HepG2 (cell line): ENCODE measurements around the gene CD99L2. TPM values are rescaled to one million over a fixed set of nuclear protein-coding genes. Genes with fewer than 3 reads are reported as not detected.

Experiments
- ATAC-seq: fragments of 200-7000 bp; cut with Tn5 transposase; 3 replicates; pipeline ENCODE4 v1.9.1; 2020; ENCODE audit warnings: mild to moderate bottlenecking, moderate library complexity
- BruUV-seq: library from RNA; stranded (reverse); fragments of 400-500 nt; replicated peaks from 2 replicates; lab custom pipeline; 2021; lab: Mats Ljungman, UMichigan
- CTCF ChIA-PET: fragments of 300-600 bp; formaldehyde crosslinking; extraction: SDS; loops from one replicate; lab custom pipeline; 2021; ENCODE audit warnings: low total read pairs, inconsistent platforms, low intra/inter-chr PET ratio; lab: Yijun Ruan, JAX
- POLR2A ChIA-PET: fragments of 350-600 bp; sonication (Branson Sonifier 250); formaldehyde crosslinking; loops from one replicate; lab custom pipeline; 2020; ENCODE audit warnings: antibody characterized with exemption, inconsistent platforms; lab: Yijun Ruan, JAX
- DNase-seq: peaks from one replicate; pipeline ENCODE4 v3.0.0-alpha.2; 2015; ENCODE audit warnings: low spot score
- FAIRE-seq: peaks from 3 replicates; lab custom pipeline; 2011; peaks lifted over from hg19 to GRCh38; lab: Jason Lieb, UNC
- H2AFZ ChIP-seq: one replicate; pipeline ENCODE4 v1.6.1; 2011; ENCODE audit warnings: low read length, inconsistent platforms
- H3K27ac ChIP-seq: fragments of 300-600 bp; 3 replicates; pipeline ENCODE4 v1.8.0; 2011; ENCODE audit warnings: mixed run types, mild to moderate bottlenecking, mixed read lengths, low read length, inconsistent platforms; ENCODE audit not compliant: insufficient read depth; ENCODE audit errors: extremely low read length
- H3K27me3 ChIP-seq, 2 experiments: fragments of 200-600 bp in 1 of 2; 2 replicates in 1 of 2; 3 replicates in 1 of 2; pipeline versions ENCODE4 v1.6.0 to v1.8.0; 2011; ENCODE audit warnings: low read length in 2 of 2, mild to moderate bottlenecking in 2 of 2, moderate library complexity in 2 of 2, inconsistent platforms in 1 of 2; ENCODE audit not compliant: insufficient read depth in 2 of 2, control insufficient read depth in 1 of 2
- H3K36me3 ChIP-seq, 2 experiments: fragments of 200-600 bp in 1 of 2; replicated peaks in 1 of 2; 2 replicates in 1 of 2; 3 replicates in 1 of 2; pipeline versions ENCODE4 v1.5.1 to v1.8.0; 2011; ENCODE audit warnings: low read length in 2 of 2, inconsistent platforms in 1 of 2; ENCODE audit not compliant: insufficient read depth in 2 of 2, control insufficient read depth in 1 of 2
- H3K4me1 ChIP-seq: 2 replicates; pipeline ENCODE4 v1.5.1; 2012; ENCODE audit warnings: low read length, inconsistent platforms; ENCODE audit not compliant: insufficient read depth
- H3K4me2 ChIP-seq: 2 replicates; pipeline ENCODE4 v1.6.0; 2011; ENCODE audit warnings: low read depth, low read length, inconsistent platforms
- H3K4me3 ChIP-seq, 3 experiments: fragments of 200-600 bp in 1 of 3; sonication (generic), shearing (Covaris generic) in 1 of 3; replicated peaks in 1 of 3; 2 replicates each; pipeline ENCODE4 v1.5.1; 2011 to 2016; ENCODE audit warnings: low read length in 3 of 3, inconsistent platforms in 2 of 3, low read depth in 2 of 3, mild to moderate bottlenecking in 2 of 3, control low read depth in 1 of 3, mixed read lengths in 1 of 3; ENCODE audit not compliant: insufficient read depth in 1 of 3
- H3K79me2 ChIP-seq: one replicate; pipeline ENCODE4 v1.6.1; 2011; ENCODE audit warnings: low read length, inconsistent platforms; ENCODE audit not compliant: insufficient read depth
- H3K9ac ChIP-seq: 2 replicates; pipeline ENCODE4 v1.6.0; 2011; ENCODE audit warnings: mild to moderate bottlenecking, low read depth, low read length, inconsistent platforms; ENCODE audit not compliant: insufficient read depth
- H3K9me3 ChIP-seq: 2 replicates; pipeline ENCODE4 v1.5.1; 2012; ENCODE audit warnings: mild to moderate bottlenecking, low read length
- H4K20me1 ChIP-seq: 2 replicates; pipeline ENCODE4 v1.6.0; 2011; ENCODE audit warnings: inconsistent platforms, mild to moderate bottlenecking, low read length, moderate library complexity; ENCODE audit not compliant: insufficient read depth
- MEIS2 ChIP-seq: sonication (generic); formaldehyde crosslinking; IDR thresholded peaks from 2 replicates; pipeline ENCODE4 v1.9.0; 2021; ENCODE audit warnings: mild to moderate bottlenecking, missing genetic modification reagents
- PAX8 ChIP-seq: sonication (generic); formaldehyde crosslinking; IDR thresholded peaks from 2 replicates; pipeline ENCODE4 v1.8.0; 2022; ENCODE audit warnings: mild to moderate bottlenecking, missing genetic modification reagents, borderline replicate concordance
- PRPF4 ChIP-seq: fragments of 200-400 bp; formaldehyde crosslinking; IDR thresholded peaks from 2 replicates; pipeline ENCODE4 v1.6.1; 2016; ENCODE audit warnings: low read length, low read depth; ENCODE audit not compliant: poor library complexity, severe bottlenecking
- RBM22 ChIP-seq: fragments of 200-400 bp; formaldehyde crosslinking; optimal IDR thresholded peaks from 2 replicates; pipeline ENCODE3; 2017; ENCODE audit warnings: mild to moderate bottlenecking, low read length, moderate library complexity
- ZNF44 ChIP-seq: sonication (generic); formaldehyde crosslinking; IDR thresholded peaks from 2 replicates; pipeline ENCODE4 v1.5.1; 2020; ENCODE audit warnings: mild to moderate bottlenecking, missing genetic modification reagents
- ZNF660 ChIP-seq: sonication (generic); formaldehyde crosslinking; IDR thresholded peaks from 2 replicates; pipeline ENCODE4 v1.5.1; 2020; ENCODE audit warnings: mild to moderate bottlenecking, low read depth, missing genetic modification reagents, borderline replicate concordance
- WGBS: methylation state at CpG from one replicate; pipeline ENCODE4 v1.1.6; 2017; ENCODE audit warnings: low lambda C conversion rate; 5-methylcytosine and 5-hydroxymethylcytosine counted together
- in situ Hi-C: cut with HindIII; loops from 2 replicates; pipeline ENCODE4 v1.10.0; 2017; ENCODE audit warnings: low pct_unique_long_range_greater_than_20kb; ENCODE audit not compliant: extremely low pct_ligation_motif_present
- intact Hi-C: fragments of 100-400 bp; cut with micrococcal nuclease; formaldehyde crosslinking; loops from one replicate; pipeline ENCODE4 v1.10.0; 2022; ENCODE audit not compliant: unreplicated experiment
- polyA plus RNA-seq, 8 experiments: library from polyadenylated mRNA; depleted of rRNA in 3 of 8; stranded (reverse) in 7 of 8; unstranded in 1 of 8; fragments of >200 nt; fragmentation: Illumina TruSeq in 4 of 8; extraction: Trizol in 4 of 8; gene quantifications; 2 replicates each; pipeline versions ENCODE4 v1.2.1 to v1.2.3, GENCODE V29; 2011 to 2016; ENCODE audit warnings: low read depth in 4 of 8, missing spikeins in 1 of 8, mixed read lengths in 1 of 8; ENCODE audit not compliant: insufficient read depth in 1 of 8
- total RNA-seq, 5 experiments: library from RNA; depleted of rRNA; stranded (reverse); fragments of >200 nt; fragmentation: Illumina TruSeq; extraction: Trizol; gene quantifications; 2 replicates each; pipeline ENCODE4 v1.2.3, GENCODE V29; 2016; ENCODE audit warnings: low read depth in 1 of 5
- TF ChIP-seq, protein P1 (sequence below): sonication (generic); formaldehyde crosslinking; IDR thresholded peaks from 2 replicates; pipeline ENCODE4 v1.4.0; 2020; ENCODE audit warnings: missing genetic modification reagents, borderline replicate concordance
- TF ChIP-seq, protein P2 (sequence below): sonication (generic); formaldehyde crosslinking; IDR thresholded peaks from 2 replicates; pipeline ENCODE4 v1.9.0; 2021; ENCODE audit warnings: missing genetic modification reagents, borderline replicate concordance
- TF ChIP-seq, protein P3 (sequence below): sonication (generic); formaldehyde crosslinking; IDR thresholded peaks from 2 replicates; pipeline ENCODE4 v1.4.0; 2020; ENCODE audit warnings: missing genetic modification reagents, mild to moderate bottlenecking, borderline replicate concordance
- TF ChIP-seq, protein P4 (sequence below): sonication (generic); formaldehyde crosslinking; IDR thresholded peaks from 2 replicates; pipeline ENCODE4 v1.4.0; 2020; ENCODE audit warnings: missing genetic modification reagents, borderline replicate concordance

Gene CD99L2
- total and polyA plus RNA-seq, 2 of the 13 experiments (the other 11 are each of a cell fraction or from before 2014, with no cell fraction given) = 6.9 to 7.6 TPM

GRCh38 chrX:150833454-150834056 is 64.9 kb downstream of the CD99L2 start:
- CTCF ChIA-PET = no interaction called here
- ATAC-seq (no peak), FAIRE-seq (no peak), DNase-seq (no peak)
- POLR2A ChIA-PET = no interaction called here
- H3K9me3 ChIP-seq = no peaks in the 10 kb centered on the region
- intact Hi-C loops = no loop called here
- 16% methylated on average over 1 of the region's 1 CpG for WGBS
- H2AFZ ChIP-seq = no peak overlapping the region
- no peak overlapping the region for H3K4me2 ChIP-seq
- no peaks in the 10 kb centered on the region for H3K4me1 ChIP-seq
- H3K9ac ChIP-seq = no peak overlapping the region
- in situ Hi-C loops = no loop called here
- H3K36me3 ChIP-seq = no peaks in the 10 kb centered on the region
- H3K79me2 ChIP-seq = no peaks in the 10 kb centered on the region
- no peaks in the 10 kb centered on the region for H3K27me3 ChIP-seq
- H3K4me3 ChIP-seq = no peak overlapping the region
- H4K20me1 ChIP-seq = no peaks in the 10 kb centered on the region
- BruUV-seq = no TSS peak
- H3K27ac ChIP-seq = no peak overlapping the region
- TF ChIP-seq, protein P1, sequence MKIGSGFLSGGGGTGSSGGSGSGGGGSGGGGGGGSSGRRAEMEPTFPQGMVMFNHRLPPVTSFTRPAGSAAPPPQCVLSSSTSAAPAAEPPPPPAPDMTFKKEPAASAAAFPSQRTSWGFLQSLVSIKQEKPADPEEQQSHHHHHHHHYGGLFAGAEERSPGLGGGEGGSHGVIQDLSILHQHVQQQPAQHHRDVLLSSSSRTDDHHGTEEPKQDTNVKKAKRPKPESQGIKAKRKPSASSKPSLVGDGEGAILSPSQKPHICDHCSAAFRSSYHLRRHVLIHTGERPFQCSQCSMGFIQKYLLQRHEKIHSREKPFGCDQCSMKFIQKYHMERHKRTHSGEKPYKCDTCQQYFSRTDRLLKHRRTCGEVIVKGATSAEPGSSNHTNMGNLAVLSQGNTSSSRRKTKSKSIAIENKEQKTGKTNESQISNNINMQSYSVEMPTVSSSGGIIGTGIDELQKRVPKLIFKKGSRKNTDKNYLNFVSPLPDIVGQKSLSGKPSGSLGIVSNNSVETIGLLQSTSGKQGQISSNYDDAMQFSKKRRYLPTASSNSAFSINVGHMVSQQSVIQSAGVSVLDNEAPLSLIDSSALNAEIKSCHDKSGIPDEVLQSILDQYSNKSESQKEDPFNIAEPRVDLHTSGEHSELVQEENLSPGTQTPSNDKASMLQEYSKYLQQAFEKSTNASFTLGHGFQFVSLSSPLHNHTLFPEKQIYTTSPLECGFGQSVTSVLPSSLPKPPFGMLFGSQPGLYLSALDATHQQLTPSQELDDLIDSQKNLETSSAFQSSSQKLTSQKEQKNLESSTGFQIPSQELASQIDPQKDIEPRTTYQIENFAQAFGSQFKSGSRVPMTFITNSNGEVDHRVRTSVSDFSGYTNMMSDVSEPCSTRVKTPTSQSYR = no peak
- no peak for TF ChIP-seq PRPF4
- TF ChIP-seq ZNF660 (CRISPR knock-in tag) = no peak
- TF ChIP-seq, protein P2, sequence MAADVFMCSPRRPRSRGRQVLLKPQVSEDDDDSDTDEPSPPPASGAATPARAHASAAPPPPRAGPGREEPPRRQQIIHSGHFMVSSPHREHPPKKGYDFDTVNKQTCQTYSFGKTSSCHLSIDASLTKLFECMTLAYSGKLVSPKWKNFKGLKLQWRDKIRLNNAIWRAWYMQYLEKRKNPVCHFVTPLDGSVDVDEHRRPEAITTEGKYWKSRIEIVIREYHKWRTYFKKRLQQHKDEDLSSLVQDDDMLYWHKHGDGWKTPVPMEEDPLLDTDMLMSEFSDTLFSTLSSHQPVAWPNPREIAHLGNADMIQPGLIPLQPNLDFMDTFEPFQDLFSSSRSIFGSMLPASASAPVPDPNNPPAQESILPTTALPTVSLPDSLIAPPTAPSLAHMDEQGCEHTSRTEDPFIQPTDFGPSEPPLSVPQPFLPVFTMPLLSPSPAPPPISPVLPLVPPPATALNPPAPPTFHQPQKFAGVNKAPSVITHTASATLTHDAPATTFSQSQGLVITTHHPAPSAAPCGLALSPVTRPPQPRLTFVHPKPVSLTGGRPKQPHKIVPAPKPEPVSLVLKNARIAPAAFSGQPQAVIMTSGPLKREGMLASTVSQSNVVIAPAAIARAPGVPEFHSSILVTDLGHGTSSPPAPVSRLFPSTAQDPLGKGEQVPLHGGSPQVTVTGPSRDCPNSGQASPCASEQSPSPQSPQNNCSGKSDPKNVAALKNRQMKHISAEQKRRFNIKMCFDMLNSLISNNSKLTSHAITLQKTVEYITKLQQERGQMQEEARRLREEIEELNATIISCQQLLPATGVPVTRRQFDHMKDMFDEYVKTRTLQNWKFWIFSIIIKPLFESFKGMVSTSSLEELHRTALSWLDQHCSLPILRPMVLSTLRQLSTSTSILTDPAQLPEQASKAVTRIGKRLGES (CRISPR knock-in tag) = no peak
- TF ChIP-seq RBM22 = no peak
- no peak for TF ChIP-seq ZNF44 (CRISPR knock-in tag)
- TF ChIP-seq MEIS2 = no peak
- TF ChIP-seq, protein P3, sequence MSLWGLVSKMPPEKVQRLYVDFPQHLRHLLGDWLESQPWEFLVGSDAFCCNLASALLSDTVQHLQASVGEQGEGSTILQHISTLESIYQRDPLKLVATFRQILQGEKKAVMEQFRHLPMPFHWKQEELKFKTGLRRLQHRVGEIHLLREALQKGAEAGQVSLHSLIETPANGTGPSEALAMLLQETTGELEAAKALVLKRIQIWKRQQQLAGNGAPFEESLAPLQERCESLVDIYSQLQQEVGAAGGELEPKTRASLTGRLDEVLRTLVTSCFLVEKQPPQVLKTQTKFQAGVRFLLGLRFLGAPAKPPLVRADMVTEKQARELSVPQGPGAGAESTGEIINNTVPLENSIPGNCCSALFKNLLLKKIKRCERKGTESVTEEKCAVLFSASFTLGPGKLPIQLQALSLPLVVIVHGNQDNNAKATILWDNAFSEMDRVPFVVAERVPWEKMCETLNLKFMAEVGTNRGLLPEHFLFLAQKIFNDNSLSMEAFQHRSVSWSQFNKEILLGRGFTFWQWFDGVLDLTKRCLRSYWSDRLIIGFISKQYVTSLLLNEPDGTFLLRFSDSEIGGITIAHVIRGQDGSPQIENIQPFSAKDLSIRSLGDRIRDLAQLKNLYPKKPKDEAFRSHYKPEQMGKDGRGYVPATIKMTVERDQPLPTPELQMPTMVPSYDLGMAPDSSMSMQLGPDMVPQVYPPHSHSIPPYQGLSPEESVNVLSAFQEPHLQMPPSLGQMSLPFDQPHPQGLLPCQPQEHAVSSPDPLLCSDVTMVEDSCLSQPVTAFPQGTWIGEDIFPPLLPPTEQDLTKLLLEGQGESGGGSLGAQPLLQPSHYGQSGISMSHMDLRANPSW (CRISPR knock-in tag) = no peak
- no peak for TF ChIP-seq PAX8
- TF ChIP-seq, protein P4, sequence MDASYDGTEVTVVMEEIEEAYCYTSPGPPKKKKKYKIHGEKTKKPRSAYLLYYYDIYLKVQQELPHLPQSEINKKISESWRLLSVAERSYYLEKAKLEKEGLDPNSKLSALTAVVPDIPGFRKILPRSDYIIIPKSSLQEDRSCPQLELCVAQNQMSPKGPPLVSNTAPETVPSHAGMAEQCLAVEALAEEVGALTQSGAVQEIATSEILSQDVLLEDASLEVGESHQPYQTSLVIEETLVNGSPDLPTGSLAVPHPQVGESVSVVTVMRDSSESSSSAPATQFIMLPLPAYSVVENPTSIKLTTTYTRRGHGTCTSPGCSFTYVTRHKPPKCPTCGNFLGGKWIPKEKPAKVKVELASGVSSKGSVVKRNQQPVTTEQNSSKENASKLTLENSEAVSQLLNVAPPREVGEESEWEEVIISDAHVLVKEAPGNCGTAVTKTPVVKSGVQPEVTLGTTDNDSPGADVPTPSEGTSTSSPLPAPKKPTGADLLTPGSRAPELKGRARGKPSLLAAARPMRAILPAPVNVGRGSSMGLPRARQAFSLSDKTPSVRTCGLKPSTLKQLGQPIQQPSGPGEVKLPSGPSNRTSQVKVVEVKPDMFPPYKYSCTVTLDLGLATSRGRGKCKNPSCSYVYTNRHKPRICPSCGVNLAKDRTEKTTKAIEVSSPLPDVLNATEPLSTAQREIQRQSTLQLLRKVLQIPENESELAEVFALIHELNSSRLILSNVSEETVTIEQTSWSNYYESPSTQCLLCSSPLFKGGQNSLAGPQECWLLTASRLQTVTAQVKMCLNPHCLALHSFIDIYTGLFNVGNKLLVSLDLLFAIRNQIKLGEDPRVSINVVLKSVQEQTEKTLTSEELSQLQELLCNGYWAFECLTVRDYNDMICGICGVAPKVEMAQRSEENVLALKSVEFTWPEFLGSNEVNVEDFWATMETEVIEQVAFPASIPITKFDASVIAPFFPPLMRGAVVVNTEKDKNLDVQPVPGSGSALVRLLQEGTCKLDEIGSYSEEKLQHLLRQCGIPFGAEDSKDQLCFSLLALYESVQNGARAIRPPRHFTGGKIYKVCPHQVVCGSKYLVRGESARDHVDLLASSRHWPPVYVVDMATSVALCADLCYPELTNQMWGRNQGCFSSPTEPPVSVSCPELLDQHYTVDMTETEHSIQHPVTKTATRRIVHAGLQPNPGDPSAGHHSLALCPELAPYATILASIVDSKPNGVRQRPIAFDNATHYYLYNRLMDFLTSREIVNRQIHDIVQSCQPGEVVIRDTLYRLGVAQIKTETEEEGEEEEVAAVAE = no peak
